ENCODE data around the gene HIC2.

DNA sequence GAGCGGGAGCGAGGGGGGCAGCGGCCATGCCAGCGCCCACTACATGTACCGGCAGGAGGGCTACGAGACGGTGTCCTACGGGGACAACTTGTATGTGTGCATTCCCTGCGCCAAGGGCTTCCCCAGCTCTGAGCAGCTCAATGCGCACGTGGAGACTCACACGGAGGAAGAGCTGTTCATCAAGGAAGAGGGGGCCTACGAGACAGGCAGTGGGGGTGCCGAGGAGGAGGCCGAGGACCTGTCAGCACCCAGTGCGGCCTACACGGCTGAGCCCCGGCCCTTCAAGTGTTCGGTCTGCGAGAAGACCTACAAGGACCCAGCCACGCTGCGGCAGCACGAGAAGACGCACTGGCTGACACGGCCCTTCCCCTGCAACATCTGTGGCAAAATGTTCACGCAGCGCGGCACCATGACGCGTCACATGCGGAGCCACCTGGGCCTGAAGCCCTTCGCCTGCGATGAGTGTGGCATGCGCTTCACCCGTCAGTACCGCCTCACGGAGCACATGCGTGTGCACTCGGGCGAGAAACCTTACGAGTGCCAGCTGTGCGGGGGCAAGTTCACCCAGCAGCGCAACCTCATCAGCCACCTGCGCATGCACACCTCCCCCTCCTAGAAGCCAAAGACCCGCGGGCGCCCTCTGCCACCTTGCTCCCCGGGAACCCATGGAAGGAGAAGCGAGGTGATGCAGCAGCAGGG is 29.1 kb downstream of the HIC2 start:
- TF ChIP-seq EZH2 (IDR thresholded peaks at IDR 0.05; ENCODE audit: insufficient read depth, poor library complexity, severe bottlenecking) = no peak
- no peak for TF ChIP-seq EZH2phosphoT487 (IDR thresholded peaks at IDR 0.05; ENCODE audit: insufficient read depth, low read depth)

Measured in GM23248 (cell line).